A673 (cell line): ENCODE measurements around the gene ITIH2. TPM values are rescaled to one million over a fixed set of nuclear protein-coding genes. Genes with fewer than 3 reads are reported as not detected.

Source experiments
- BruUV-seq: library from RNA; stranded (reverse); fragments of 400-500 nt; replicated peaks from 2 replicates; lab custom pipeline; 2021; lab: Mats Ljungman, UMichigan
- CTCF ChIA-PET: fragments of 300-600 bp; sonication (Branson Sonifier 250); formaldehyde crosslinking; loops from one replicate; lab custom pipeline; 2022; ENCODE audit warnings: antibody characterized with exemption; lab: Charles Lee
- POLR2A ChIA-PET: fragments of 300-600 bp; sonication (Branson Sonifier 250); formaldehyde crosslinking; loops from one replicate; lab custom pipeline; 2022; ENCODE audit warnings: antibody characterized with exemption; ENCODE audit not compliant: low non-redundant PET; lab: Charles Lee
- DNase-seq: peaks from one replicate; pipeline ENCODE4 v3.0.0-alpha.2; 2015; ENCODE audit warnings: low spot score
- H3K27ac ChIP-seq: fragments of 200-600 bp; sonication (generic); 2 replicates; pipeline ENCODE4 v1.5.1; 2016; ENCODE audit warnings: mixed run types, low read depth, mild to moderate bottlenecking, mixed read lengths, antibody characterized with exemption, low read length; ENCODE audit not compliant: poor library complexity, severe bottlenecking
- H3K27me3 ChIP-seq: fragments of 200-600 bp; sonication (generic); replicated peaks from 2 replicates; pipeline ENCODE4 v1.6.1; 2017; ENCODE audit warnings: mixed run types, low read depth, mild to moderate bottlenecking, mixed read lengths, antibody characterized with exemption, low read length; ENCODE audit not compliant: insufficient read depth, poor library complexity
- H3K36me3 ChIP-seq: fragments of 200-600 bp; sonication (generic); 2 replicates; pipeline ENCODE4 v1.6.1; 2016; ENCODE audit warnings: mixed run types, mild to moderate bottlenecking, mixed read lengths, antibody characterized with exemption, low read length; ENCODE audit not compliant: insufficient read depth, poor library complexity, severe bottlenecking
- H3K4me1 ChIP-seq: fragments of 200-600 bp; sonication (generic); 2 replicates; pipeline ENCODE4 v1.6.1; 2017; ENCODE audit warnings: mixed run types, mild to moderate bottlenecking, mixed read lengths, antibody characterized with exemption, low read length; ENCODE audit not compliant: insufficient read depth, poor library complexity, severe bottlenecking
- H3K4me3 ChIP-seq: fragments of 200-600 bp; sonication (generic); 2 replicates; pipeline ENCODE4 v1.5.1; 2016; ENCODE audit warnings: low read depth, mixed run types, mild to moderate bottlenecking, mixed read lengths, low read length; ENCODE audit not compliant: poor library complexity, severe bottlenecking
- H3K9me3 ChIP-seq: fragments of 200-600 bp; sonication (generic); 2 replicates; pipeline ENCODE4 v1.6.1; 2016; ENCODE audit warnings: mixed run types, low read depth, mild to moderate bottlenecking, mixed read lengths, antibody characterized with exemption, low read length; ENCODE audit not compliant: poor library complexity, severe bottlenecking
- EZH2 ChIP-seq: fragments of 200-600 bp; sonication (generic); IDR thresholded peaks from 2 replicates; pipeline ENCODE4 v1.6.1; 2017; ENCODE audit warnings: borderline replicate concordance, low read depth, mild to moderate bottlenecking, mixed read lengths, antibody characterized with exemption, low read length; ENCODE audit not compliant: poor library complexity, severe bottlenecking
- intact Hi-C: fragments of 100-400 bp; cut with micrococcal nuclease; formaldehyde crosslinking; loops from one replicate; pipeline ENCODE4 v1.10.0; 2022; ENCODE audit not compliant: unreplicated experiment
- total RNA-seq: library from RNA; stranded (reverse); gene quantifications from 2 replicates; pipeline ENCODE4 v1.2.3, GENCODE V29; 2021
- TF ChIP-seq, protein P1 (sequence below): fragments of 300-800, 200-600 bp; sonication (generic); conservative IDR thresholded peaks from 2 replicates; pipeline ENCODE4 v1.5.1; 2017; ENCODE audit warnings: low read depth, mild to moderate bottlenecking, antibody characterized with exemption, low read length, moderate library complexity, mixed read lengths

The ITIH2 gene
- total RNA-seq, 1 experiment from 2014 or later = not detected

GRCh38 chr10:7700577-7701125 is 2.5 kb upstream of the ITIH2 start:
- TF ChIP-seq, protein P1, sequence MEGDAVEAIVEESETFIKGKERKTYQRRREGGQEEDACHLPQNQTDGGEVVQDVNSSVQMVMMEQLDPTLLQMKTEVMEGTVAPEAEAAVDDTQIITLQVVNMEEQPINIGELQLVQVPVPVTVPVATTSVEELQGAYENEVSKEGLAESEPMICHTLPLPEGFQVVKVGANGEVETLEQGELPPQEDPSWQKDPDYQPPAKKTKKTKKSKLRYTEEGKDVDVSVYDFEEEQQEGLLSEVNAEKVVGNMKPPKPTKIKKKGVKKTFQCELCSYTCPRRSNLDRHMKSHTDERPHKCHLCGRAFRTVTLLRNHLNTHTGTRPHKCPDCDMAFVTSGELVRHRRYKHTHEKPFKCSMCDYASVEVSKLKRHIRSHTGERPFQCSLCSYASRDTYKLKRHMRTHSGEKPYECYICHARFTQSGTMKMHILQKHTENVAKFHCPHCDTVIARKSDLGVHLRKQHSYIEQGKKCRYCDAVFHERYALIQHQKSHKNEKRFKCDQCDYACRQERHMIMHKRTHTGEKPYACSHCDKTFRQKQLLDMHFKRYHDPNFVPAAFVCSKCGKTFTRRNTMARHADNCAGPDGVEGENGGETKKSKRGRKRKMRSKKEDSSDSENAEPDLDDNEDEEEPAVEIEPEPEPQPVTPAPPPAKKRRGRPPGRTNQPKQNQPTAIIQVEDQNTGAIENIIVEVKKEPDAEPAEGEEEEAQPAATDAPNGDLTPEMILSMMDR = no peak
- no peak for TF ChIP-seq EZH2
- no peak overlapping the region for H3K4me3 ChIP-seq
- H3K27me3 ChIP-seq = peaks cover 11% of the 10 kb centered on the region
- H3K36me3 ChIP-seq = no peaks in the 10 kb centered on the region
- no peaks in the 10 kb centered on the region for H3K9me3 ChIP-seq
- no peak overlapping the region for H3K27ac ChIP-seq
- intact Hi-C loops = no loop called here
- POLR2A ChIA-PET = no interaction called here
- CTCF ChIA-PET = interaction anchor here (0.6 kb wide), 1 partner anchor 857 kb away, joined by 3 read pairs; no protein-coding TSS in a partner anchor
- BruUV-seq = no TSS peak
- no peaks in the 10 kb centered on the region for H3K4me1 ChIP-seq
- no peak for DNase-seq

- Histone ChIP-seq H3K27ac (no peak overlapping the region), H3K4me3 (no peak overlapping the region), H3K9me3 (no peaks in the 10 kb centered on the region), H3K36me3 (no peaks in the 10 kb centered on the region), H3K4me1 (no peaks in the 10 kb centered on the region), H3K27me3 (peaks cover 11% of the 10 kb centered on the region)
- ChIA-PET CTCF (interaction anchor here (0.6 kb wide), 1 partner anchor 857 kb away, joined by 3 read pairs; no protein-coding TSS in a partner anchor), POLR2A (no interaction called here)
- intact Hi-C loops = no loop called here
- DNase-seq = no peak
- TF ChIP-seq, protein P1 = no peak
- no peak for TF ChIP-seq EZH2
- BruUV-seq = no TSS peak
Measured at GRCh38 chr10:7701158-7701742, 1.9 kb upstream of the ITIH2 start.

DNA sequence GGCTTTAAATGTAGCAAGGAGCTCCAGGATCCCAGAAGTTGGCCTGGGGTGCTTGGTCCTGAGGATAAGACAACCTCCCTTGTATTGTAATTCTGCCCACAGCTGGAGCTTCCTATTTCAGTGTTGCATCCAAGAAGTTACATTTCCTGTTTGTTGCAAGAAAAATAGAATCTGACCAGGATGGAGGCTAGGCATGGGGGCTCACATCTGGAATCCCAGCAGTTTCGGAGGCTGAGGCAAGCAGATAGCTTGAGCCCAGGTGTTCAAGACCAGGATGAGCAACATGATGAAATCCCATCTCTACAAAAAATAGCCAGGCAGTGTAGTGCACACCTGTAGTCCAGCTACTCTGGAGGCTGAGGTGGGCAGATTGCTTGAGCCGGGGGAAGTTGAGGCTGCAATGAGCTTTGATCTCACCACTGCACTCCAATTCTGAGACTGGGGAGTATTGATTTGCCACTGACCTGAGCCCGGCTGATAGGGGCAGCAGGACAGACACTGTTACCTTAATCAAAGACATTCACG is 766 bp upstream of the ITIH2 start:
- ChIA-PET POLR2A (no interaction called here), CTCF (interaction anchor here (0.7 kb wide), 1 partner anchor 177 kb away, joined by 3 read pairs; no protein-coding TSS in a partner anchor)
- no peak for DNase-seq
- Histone ChIP-seq H3K36me3 (no peaks in the 10 kb centered on the region), H3K27ac (no peak overlapping the region), H3K4me1 (no peaks in the 10 kb centered on the region), H3K4me3 (no peak overlapping the region), H3K27me3 (peaks cover 17% of the 10 kb centered on the region), H3K9me3 (no peaks in the 10 kb centered on the region)
- intact Hi-C loops = no loop called here
- no TSS peak for BruUV-seq
- no peak for TF ChIP-seq EZH2
- TF ChIP-seq, protein P1 = no peak
